Measurements from ENCODE around the gene ACTG1.

The ACTG1 gene

GRCh38 chr17:81537343-81537855 is 24.8 kb upstream of the ACTG1 start:
- Histone ChIP-seq H3K4me3 (IDR thresholded peaks at IDR 0.05; ENCODE audit: insufficient read depth, low read depth, low read length) (no peak overlapping the region), H2AFZ (ENCODE audit: low read depth) (no peak overlapping the region), H3K4me2 (no peak overlapping the region), H3K4me1 (ENCODE audit: low read depth, poor library complexity, severe bottlenecking) (no peaks in the 10 kb centered on the region), H3K79me2 (ENCODE audit: insufficient read depth, low read depth) (no peaks in the 10 kb centered on the region), H3K27me3 (ENCODE audit: insufficient read depth, low read depth) (no peaks in the 10 kb centered on the region; the same call in 1 of the 2 replicates), H4K20me1 (ENCODE audit: insufficient read depth) (no peaks in the 10 kb centered on the region), H3K27ac (no peak overlapping the region), H3K9ac (no peak overlapping the region), H3K36me3 (ENCODE audit: insufficient read depth) (no peaks in the 10 kb centered on the region)
- TF ChIP-seq, protein P1, sequence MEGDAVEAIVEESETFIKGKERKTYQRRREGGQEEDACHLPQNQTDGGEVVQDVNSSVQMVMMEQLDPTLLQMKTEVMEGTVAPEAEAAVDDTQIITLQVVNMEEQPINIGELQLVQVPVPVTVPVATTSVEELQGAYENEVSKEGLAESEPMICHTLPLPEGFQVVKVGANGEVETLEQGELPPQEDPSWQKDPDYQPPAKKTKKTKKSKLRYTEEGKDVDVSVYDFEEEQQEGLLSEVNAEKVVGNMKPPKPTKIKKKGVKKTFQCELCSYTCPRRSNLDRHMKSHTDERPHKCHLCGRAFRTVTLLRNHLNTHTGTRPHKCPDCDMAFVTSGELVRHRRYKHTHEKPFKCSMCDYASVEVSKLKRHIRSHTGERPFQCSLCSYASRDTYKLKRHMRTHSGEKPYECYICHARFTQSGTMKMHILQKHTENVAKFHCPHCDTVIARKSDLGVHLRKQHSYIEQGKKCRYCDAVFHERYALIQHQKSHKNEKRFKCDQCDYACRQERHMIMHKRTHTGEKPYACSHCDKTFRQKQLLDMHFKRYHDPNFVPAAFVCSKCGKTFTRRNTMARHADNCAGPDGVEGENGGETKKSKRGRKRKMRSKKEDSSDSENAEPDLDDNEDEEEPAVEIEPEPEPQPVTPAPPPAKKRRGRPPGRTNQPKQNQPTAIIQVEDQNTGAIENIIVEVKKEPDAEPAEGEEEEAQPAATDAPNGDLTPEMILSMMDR (conservative IDR thresholded peaks at IDR 0.05; ENCODE audit: low read depth, low read length), result peak; percentile 31; the same call in 1 of the 2 replicates

DNA sequence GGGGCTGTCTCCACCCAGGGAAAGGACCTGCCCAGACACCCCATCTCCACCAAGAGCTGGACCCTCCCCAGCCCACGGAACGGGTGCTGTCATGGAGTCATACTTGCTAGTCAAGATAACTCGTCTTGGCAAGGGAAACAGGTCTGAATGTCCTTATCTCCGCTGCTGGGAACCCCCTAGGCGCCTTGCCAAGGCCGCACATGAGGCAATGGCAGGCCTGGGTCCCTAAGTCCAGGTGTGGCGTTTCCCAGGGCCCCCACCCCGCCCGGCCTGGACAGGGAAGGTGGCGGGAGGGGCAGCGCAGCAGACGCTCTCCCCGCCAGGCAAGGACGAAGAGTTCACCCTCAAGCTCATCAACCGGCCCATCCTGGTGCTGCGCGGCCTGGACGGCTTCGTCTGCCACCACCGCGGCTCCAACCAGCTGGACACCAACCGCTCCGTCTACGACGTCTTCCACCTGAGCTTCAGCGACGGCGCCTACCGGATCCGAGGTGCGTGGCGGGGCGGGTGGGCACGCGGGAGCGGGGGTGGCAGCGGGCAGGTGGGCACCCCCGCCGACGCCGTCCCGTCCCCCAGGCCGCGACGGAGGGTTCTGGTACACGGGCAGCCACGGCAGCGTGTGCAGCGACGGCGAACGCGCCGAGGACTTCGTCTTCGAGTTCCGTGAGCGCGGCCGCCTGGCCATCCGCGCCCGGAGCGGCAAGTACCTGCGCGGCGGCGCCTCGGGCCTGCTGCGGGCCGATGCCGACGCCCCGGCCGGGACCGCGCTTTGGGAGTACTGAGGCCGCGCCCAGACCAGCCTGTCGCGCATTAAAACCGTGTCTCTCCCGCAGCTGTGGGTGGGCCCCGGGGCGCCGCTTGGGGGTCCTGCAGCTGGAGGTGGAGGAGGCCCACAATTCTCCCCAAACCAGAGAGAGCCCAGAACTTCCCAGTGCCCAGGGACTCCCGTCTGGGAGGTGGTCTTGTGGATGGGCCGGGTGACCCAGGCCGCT is 24.0 kb upstream of the ACTG1 start:
- Histone ChIP-seq H3K4me1 (ENCODE audit: low read depth, poor library complexity, severe bottlenecking) (no peaks in the 10 kb centered on the region), H3K79me2 (ENCODE audit: insufficient read depth, low read depth) (no peaks in the 10 kb centered on the region), H3K36me3 (ENCODE audit: insufficient read depth) (no peaks in the 10 kb centered on the region), H3K4me3 (IDR thresholded peaks at IDR 0.05; ENCODE audit: insufficient read depth, low read depth, low read length) (no peak overlapping the region), H3K27ac (no peak overlapping the region), H3K4me2 (no peak overlapping the region), H3K27me3 (ENCODE audit: insufficient read depth, low read depth) (no peaks in the 10 kb centered on the region; the same call in 1 of the 2 replicates), H3K9ac (no peak overlapping the region), H2AFZ (ENCODE audit: low read depth) (no peak overlapping the region), H4K20me1 (ENCODE audit: insufficient read depth) (no peaks in the 10 kb centered on the region)
- TF ChIP-seq, protein P1 (conservative IDR thresholded peaks at IDR 0.05; ENCODE audit: low read depth, low read length), result no peak

- no peaks in the 10 kb centered on the region for H3K36me3 ChIP-seq (ENCODE audit: insufficient read depth)
- H3K27me3 ChIP-seq (ENCODE audit: insufficient read depth, low read depth), result no peaks in the 10 kb centered on the region; the same call in 1 of the 2 replicates
- H4K20me1 ChIP-seq (ENCODE audit: insufficient read depth), result no peaks in the 10 kb centered on the region
- H2AFZ ChIP-seq (ENCODE audit: low read depth), result no peak overlapping the region
- TF ChIP-seq, protein P1 (conservative IDR thresholded peaks at IDR 0.05; ENCODE audit: low read depth, low read length), result no peak
- H3K27ac ChIP-seq, result no peak overlapping the region
- H3K79me2 ChIP-seq (ENCODE audit: insufficient read depth, low read depth), result no peaks in the 10 kb centered on the region
- no peak overlapping the region for H3K4me3 ChIP-seq (IDR thresholded peaks at IDR 0.05; ENCODE audit: insufficient read depth, low read depth, low read length)
- no peak overlapping the region for H3K4me2 ChIP-seq
- H3K9ac ChIP-seq, result no peak overlapping the region
- no peaks in the 10 kb centered on the region for H3K4me1 ChIP-seq (ENCODE audit: low read depth, poor library complexity, severe bottlenecking)
Measured at GRCh38 chr17:81535480-81536298, 23.1 kb upstream of the ACTG1 start.

DNA sequence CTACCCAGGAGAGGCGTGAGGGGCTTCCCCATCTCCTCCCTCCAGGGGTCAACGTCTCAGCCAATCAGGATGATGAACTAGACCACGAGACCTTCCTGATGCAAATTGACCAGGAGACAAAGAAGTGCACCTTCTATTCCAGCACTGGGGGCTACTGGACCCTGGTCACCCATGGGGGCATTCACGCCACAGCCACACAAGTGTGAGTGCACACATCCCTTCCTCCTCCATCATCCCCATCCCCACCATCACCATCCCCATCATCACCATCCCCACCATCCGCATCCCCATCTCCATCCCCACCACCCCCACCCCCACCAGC is 22.4 kb upstream of the ACTG1 start:
- Histone ChIP-seq H3K9ac (no peak overlapping the region), H3K4me1 (ENCODE audit: low read depth, poor library complexity, severe bottlenecking) (no peaks in the 10 kb centered on the region), H3K27me3 (ENCODE audit: insufficient read depth, low read depth) (peaks cover under 1% of the 10 kb centered on the region; the same call in 1 of the 2 replicates), H3K4me3 (IDR thresholded peaks at IDR 0.05; ENCODE audit: insufficient read depth, low read depth, low read length) (no peak overlapping the region), H3K36me3 (ENCODE audit: insufficient read depth) (no peaks in the 10 kb centered on the region), H2AFZ (ENCODE audit: low read depth) (no peak overlapping the region), H4K20me1 (ENCODE audit: insufficient read depth) (no peaks in the 10 kb centered on the region), H3K79me2 (ENCODE audit: insufficient read depth, low read depth) (no peaks in the 10 kb centered on the region), H3K27ac (no peak overlapping the region), H3K4me2 (no peak overlapping the region)
- TF ChIP-seq, protein P1 (conservative IDR thresholded peaks at IDR 0.05; ENCODE audit: low read depth, low read length), result no peak

All from KMS-11 (cell line).